Tibial artery (tissue), 4 donors: ENCODE data around the gene SCML2.

Experiments
- DNase-seq, 2 donors: peaks; one replicate each; pipeline ENCODE4 v3.0.0-alpha.2; 2019
- H3K27ac ChIP-seq, 2 donors: fragments of 200-600 bp; sonication (generic) in 1 of 2; 1 replicate in 1 of 2; 2 replicates in 1 of 2; pipeline ENCODE4 v1.5.1; 2018 to 2019; ENCODE audit warnings: mild to moderate bottlenecking in 1 of 2
- H3K27me3 ChIP-seq, 2 donors: fragments of 200-600 bp; sonication (generic) in 1 of 2; one replicate each; pipeline versions ENCODE4 v1.5.1 to v1.6.0; 2016 to 2019
- H3K36me3 ChIP-seq, 3 donors: fragments of 200-600 bp; sonication (generic) in 2 of 3; one replicate each; pipeline ENCODE4 v1.5.1; 2016 to 2019; ENCODE audit warnings: mild to moderate bottlenecking in 2 of 3
- H3K4me1 ChIP-seq, 4 donors: fragments of 200-600 bp; sonication (generic) in 2 of 4; 1 replicate in 3 of 4; 2 replicates in 1 of 4; pipeline ENCODE4 v1.5.1; 2016 to 2019
- H3K4me3 ChIP-seq, 2 donors: fragments of 200-600 bp; sonication (generic) in 1 of 2; 1 replicate in 1 of 2; 2 replicates in 1 of 2; pipeline ENCODE4 v1.5.1; 2018 to 2019; ENCODE audit warnings: mild to moderate bottlenecking in 2 of 2
- H3K9me3 ChIP-seq, 3 donors: fragments of 200-600 bp; sonication (generic) in 1 of 3; one replicate each; pipeline ENCODE4 v1.5.1; 2016 to 2019
- CTCF ChIP-seq, 2 experiments: fragments of 200-600 bp in 1 of 2; fragments of 450-650 bp in 1 of 2; IDR thresholded peaks; one replicate each; pipeline ENCODE4 v1.5.1; 2017 to 2019; ENCODE audit warnings: antibody characterized with exemption in 2 of 2, mild to moderate bottlenecking in 1 of 2, moderate library complexity in 1 of 2
- intact Hi-C: fragments of 100-400 bp; cut with DNase I; formaldehyde crosslinking; loops from one replicate; pipeline ENCODE4 v1.15.0; 2023; ENCODE audit warnings: low total_unique reads

SCML2 gene

GRCh38 chrX:18348047-18348446, 6.4 kb downstream of the SCML2 start:
- TF ChIP-seq CTCF (IDR thresholded peaks at IDR 0.05) = no peak
- no peaks in the 10 kb centered on the region for H3K36me3 ChIP-seq
- H3K4me3 ChIP-seq = no peak overlapping the region
- DNase-seq = no peak
- H3K4me1 ChIP-seq = no peaks in the 10 kb centered on the region
- intact Hi-C loops = no loop called here
- no peaks in the 10 kb centered on the region for H3K9me3 ChIP-seq
- no peaks in the 10 kb centered on the region for H3K27me3 ChIP-seq
- no peak overlapping the region for H3K27ac ChIP-seq

- H3K4me3 ChIP-seq = no peak overlapping the region
Measured at GRCh38 chrX:18309401-18309800, 45.1 kb downstream of the SCML2 start.

GRCh38 chrX:18297251-18297650, 57.2 kb downstream of the SCML2 start:
- no peak for DNase-seq
- Histone ChIP-seq H3K4me3 (no peak overlapping the region), H3K36me3 (no peaks in the 10 kb centered on the region), H3K27ac (no peak overlapping the region), H3K9me3 (no peaks in the 10 kb centered on the region), H3K27me3 (no peaks in the 10 kb centered on the region), H3K4me1 (no peaks in the 10 kb centered on the region)
- intact Hi-C loops = no loop called here
- no peak for TF ChIP-seq CTCF (IDR thresholded peaks at IDR 0.05)

More at GRCh38 chrX:18309401-18309800, 45.1 kb downstream of the SCML2 start:
- no peak overlapping the region for H3K27ac ChIP-seq
- no peaks in the 10 kb centered on the region for H3K9me3 ChIP-seq
- no peak for DNase-seq
- TF ChIP-seq CTCF (IDR thresholded peaks at IDR 0.05) = no peak
- intact Hi-C loops = no loop called here
- no peaks in the 10 kb centered on the region for H3K4me1 ChIP-seq
- no peaks in the 10 kb centered on the region for H3K36me3 ChIP-seq
- no peaks in the 10 kb centered on the region for H3K27me3 ChIP-seq

- no peak for DNase-seq
- no peak overlapping the region for H3K27ac ChIP-seq
- no peak overlapping the region for H3K4me3 ChIP-seq
- no peaks in the 10 kb centered on the region for H3K36me3 ChIP-seq
- no peak for TF ChIP-seq CTCF (IDR thresholded peaks at IDR 0.05)
- intact Hi-C loops = no loop called here
- H3K4me1 ChIP-seq = peaks cover 0 to 3% (median 0%) of the 10 kb centered on the region in 4 donors
- no peaks in the 10 kb centered on the region for H3K27me3 ChIP-seq
- H3K9me3 ChIP-seq = no peaks in the 10 kb centered on the region
Measured at GRCh38 chrX:18294893-18295292, 59.6 kb downstream of the SCML2 start.

GRCh38 chrX:18291006-18291545, 63.4 kb downstream of the SCML2 start:
- Histone ChIP-seq H3K9me3 (no peaks in the 10 kb centered on the region), H3K4me3 (no peak overlapping the region), H3K36me3 (no peaks in the 10 kb centered on the region), H3K4me1 (peaks cover 0 to 3% (median 0%) of the 10 kb centered on the region in 4 donors), H3K27me3 (no peaks in the 10 kb centered on the region), H3K27ac (no peak overlapping the region)
- TF ChIP-seq CTCF (IDR thresholded peaks at IDR 0.05) = no peak
- intact Hi-C loops = no loop called here
- no peak for DNase-seq

- DNase-seq = no peak
- H3K9me3 ChIP-seq = no peaks in the 10 kb centered on the region
- H3K4me1 ChIP-seq = peaks cover 0 to 3% (median 0%) of the 10 kb centered on the region in 4 donors
- no peak for TF ChIP-seq CTCF (IDR thresholded peaks at IDR 0.05)
- H3K27me3 ChIP-seq = no peaks in the 10 kb centered on the region
- no peak overlapping the region for H3K4me3 ChIP-seq
- no peak overlapping the region for H3K27ac ChIP-seq
- H3K36me3 ChIP-seq = no peaks in the 10 kb centered on the region
- intact Hi-C loops = no loop called here
Measured at GRCh38 chrX:18290200-18290599, 64.3 kb downstream of the SCML2 start.
